GM23338 (cell line): ENCODE data around the gene RAI14. TPM values are rescaled to one million over a fixed set of nuclear protein-coding genes. Genes with fewer than 3 reads are reported as not detected.

Source experiments
- ATAC-seq: fragments of 200-7000 bp; cut with Tn5 transposase; 3 replicates; pipeline ENCODE4 v1.9.1; 2020
- DNase-seq: peaks from one replicate; pipeline ENCODE4 v3.0.0-alpha.2; 2015; ENCODE audit warnings: low spot score
- H2AFZ ChIP-seq: fragments of 200-600 bp; sonication (generic); 2 replicates; pipeline ENCODE4 v1.8.0; 2016; ENCODE audit warnings: antibody characterized with exemption, mild to moderate bottlenecking, moderate library complexity
- H3F3A ChIP-seq: fragments of 200-600 bp; sonication (generic); replicated peaks from 2 replicates; pipeline ENCODE4 v1.8.0; 2017; ENCODE audit warnings: antibody characterized with exemption, mixed run types, low read depth
- H3K27ac ChIP-seq: fragments of 200-600 bp; sonication (generic); 2 replicates; pipeline ENCODE4 v1.6.1; 2016; ENCODE audit warnings: low read depth
- H3K27me3 ChIP-seq: fragments of 200-600 bp; sonication (generic); 2 replicates; pipeline ENCODE4 v1.8.0; 2016; ENCODE audit warnings: mild to moderate bottlenecking, mixed run types, moderate library complexity; ENCODE audit not compliant: insufficient read depth
- H3K36me3 ChIP-seq: fragments of 200-600 bp; sonication (generic); 2 replicates; pipeline ENCODE4 v1.8.0; 2016; ENCODE audit warnings: mild to moderate bottlenecking; ENCODE audit not compliant: insufficient read depth
- H3K4me1 ChIP-seq: fragments of 200-600 bp; sonication (generic); 2 replicates; pipeline ENCODE4 v1.8.0; 2016; ENCODE audit warnings: mild to moderate bottlenecking, moderate library complexity; ENCODE audit not compliant: insufficient read depth
- H3K4me2 ChIP-seq: fragments of 200-600 bp; sonication (generic); 2 replicates; pipeline ENCODE4 v1.7.1; 2017; ENCODE audit warnings: mixed run types
- H3K4me3 ChIP-seq: fragments of 200-600 bp; sonication (generic); 2 replicates; pipeline ENCODE4 v1.6.1; 2016; ENCODE audit warnings: mixed run types
- H3K79me2 ChIP-seq: fragments of 200-600 bp; sonication (generic); replicated peaks from 2 replicates; pipeline ENCODE4 v1.8.0; 2017; ENCODE audit warnings: mild to moderate bottlenecking; ENCODE audit not compliant: insufficient read depth
- H3K9me2 ChIP-seq: fragments of 200-600 bp; sonication (generic); 2 replicates; pipeline ENCODE4 v1.8.0; 2017; ENCODE audit not compliant: insufficient read depth
- H4K20me1 ChIP-seq: fragments of 200-600 bp; sonication (generic); replicated peaks from 2 replicates; pipeline ENCODE4 v1.8.0; 2017; ENCODE audit warnings: mild to moderate bottlenecking; ENCODE audit not compliant: insufficient read depth
- H3K27ac Mint-ChIP-seq: 2 replicates; pipeline ENCODE4 v1.8.0; 2020; ENCODE audit warnings: inconsistent platforms, mild to moderate bottlenecking, moderate library complexity, mixed read lengths
- H3K27me3 Mint-ChIP-seq: 3 replicates; pipeline ENCODE4 v1.8.0; 2022; ENCODE audit warnings: low read depth, mild to moderate bottlenecking, moderate library complexity, mixed read lengths, inconsistent platforms; ENCODE audit not compliant: insufficient read depth, poor library complexity
- H3K36me3 Mint-ChIP-seq: 3 replicates; pipeline ENCODE4 v1.8.0; 2021; ENCODE audit warnings: low read depth, mild to moderate bottlenecking, inconsistent platforms, moderate library complexity, mixed read lengths
- H3K4me1 Mint-ChIP-seq: 3 replicates; pipeline ENCODE4 v1.8.0; 2020; ENCODE audit warnings: mild to moderate bottlenecking, inconsistent platforms, mixed read lengths
- H3K4me3 Mint-ChIP-seq: 3 replicates; pipeline ENCODE4 v1.8.0; 2021; ENCODE audit warnings: moderate library complexity, mild to moderate bottlenecking, inconsistent platforms, mixed read lengths
- H3K9me3 Mint-ChIP-seq: 3 replicates; pipeline ENCODE4 v1.8.0; 2020; ENCODE audit warnings: moderate library complexity, mild to moderate bottlenecking, inconsistent platforms, mixed read lengths
- CREB1 ChIP-seq: fragments of 250-450 bp; sonication (Bioruptor Pico); IDR thresholded peaks from 2 replicates; pipeline ENCODE4 v1.5.0; 2020; ENCODE audit warnings: low read depth, mild to moderate bottlenecking, moderate library complexity
- ETS1 ChIP-seq: IDR thresholded peaks from 2 replicates; pipeline ENCODE4 v1.6.1; 2016; ENCODE audit warnings: antibody characterized with exemption
- EZH2 ChIP-seq: fragments of 200-600 bp; sonication (generic); IDR thresholded peaks from one replicate; pipeline ENCODE4 v1.8.0; 2017; ENCODE audit warnings: antibody characterized with exemption, mild to moderate bottlenecking, low read depth; ENCODE audit not compliant: unreplicated experiment
- EZH2phosphoT487 ChIP-seq: fragments of 200-600 bp; sonication (generic); IDR thresholded peaks from one replicate; pipeline ENCODE4 v1.8.1; 2018; ENCODE audit warnings: antibody characterized with exemption; ENCODE audit not compliant: unreplicated experiment
- JUNB ChIP-seq: IDR thresholded peaks from one replicate; pipeline ENCODE4 v1.6.1; 2016; ENCODE audit warnings: antibody characterized with exemption; ENCODE audit not compliant: unreplicated experiment
- POLR2AphosphoS5 ChIP-seq: IDR thresholded peaks from 2 replicates; pipeline ENCODE4 v1.6.1; 2016; ENCODE audit warnings: antibody characterized with exemption, low read depth
- REST ChIP-seq: IDR thresholded peaks from one replicate; pipeline ENCODE4 v1.6.1; 2018; ENCODE audit warnings: antibody characterized with exemption; ENCODE audit not compliant: unreplicated experiment
- STAT1 ChIP-seq: IDR thresholded peaks from one replicate; pipeline ENCODE4 v1.6.1; 2016; ENCODE audit warnings: antibody characterized with exemption; ENCODE audit not compliant: unreplicated experiment
- ZNF114 ChIP-seq: fragments of 250-450 bp; sonication (Bioruptor Pico); IDR thresholded peaks from 2 replicates; pipeline ENCODE4 v1.5.0; 2020; ENCODE audit warnings: mild to moderate bottlenecking, moderate library complexity
- ZNF331 ChIP-seq: fragments of 250-450 bp; sonication (Bioruptor Pico); IDR thresholded peaks from 2 replicates; pipeline ENCODE4 v1.5.0; 2020; ENCODE audit warnings: low read depth, mild to moderate bottlenecking, moderate library complexity
- polyA plus RNA-seq: library from polyadenylated mRNA; unstranded; fragments of >200 nt; fragmentation: Nextera tagmentation; extraction: Ambion mirVana; gene quantifications from 2 replicates; pipeline ENCODE4 v1.2.1, GENCODE V29; 2016
- total RNA-seq: library from RNA; depleted of rRNA; stranded (reverse); fragments of >200 nt; shearing (Covaris generic); gene quantifications from 2 replicates; pipeline ENCODE4 v1.2.3, GENCODE V29; 2014
- TF ChIP-seq, protein P1 (sequence below): fragments of 250-450 bp; sonication (Bioruptor Pico); IDR thresholded peaks from 2 replicates; pipeline ENCODE4 v1.5.0; 2020; ENCODE audit warnings: mild to moderate bottlenecking, moderate library complexity
- TF ChIP-seq, protein P2 (sequence below), 2 experiments: fragments of 200-600 bp in 1 of 2; sonication (generic) in 1 of 2; conservative IDR thresholded peaks; 2 replicates each; pipeline versions ENCODE4 v1.5.1 to v1.6.1; 2016 to 2017; ENCODE audit warnings: antibody characterized with exemption in 2 of 2, low read depth in 2 of 2, mild to moderate bottlenecking in 2 of 2, moderate library complexity in 1 of 2

The RAI14 gene
- total and polyA plus RNA-seq, 2 experiments from 2014 or later: 58.8 to 95.8 TPM

DNA sequence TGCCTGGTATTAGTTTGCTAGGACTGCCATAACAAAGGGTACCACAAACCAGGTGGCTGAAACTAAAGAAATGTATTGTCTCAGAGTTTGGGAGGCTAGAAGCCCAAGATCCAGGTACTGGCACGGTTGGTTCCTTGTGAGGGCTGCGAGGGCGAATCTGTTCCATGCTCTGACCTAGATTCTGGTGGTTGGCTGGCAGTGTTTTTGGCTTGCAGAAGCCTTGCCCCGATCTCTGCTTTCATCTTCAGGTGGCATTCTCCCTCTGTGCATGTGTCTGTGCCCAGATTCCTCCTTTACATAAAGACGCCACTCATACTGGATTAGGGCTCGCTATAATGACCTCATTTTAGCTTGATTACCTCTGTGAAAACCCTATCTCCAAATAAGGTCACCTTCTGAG lies 36.7 kb downstream of the RAI14 start:
- H3K36me3 Mint-ChIP-seq: peaks cover 49% of the 10 kb centered on the region

More for the DNA sequence above, 36.7 kb downstream of the RAI14 start:
- Histone ChIP-seq H3K4me1 (peaks cover 44% of the 10 kb centered on the region), H3K4me2 (no peak overlapping the region), H2AFZ (no peak overlapping the region), H3F3A (peaks cover 6% of the 10 kb centered on the region; the same call in 1 of the 2 replicates), H3K36me3 (0 out of 2 replicates have a peak, but pooled peaks cover 7% of the 10 kb centered on the region), H3K27me3 (no peaks in the 10 kb centered on the region), H3K4me3 (no peak overlapping the region), H3K9me2 (no peaks in the 10 kb centered on the region), H3K79me2 (peaks cover 100% of the 10 kb centered on the region), H4K20me1 (peaks cover 13% of the 10 kb centered on the region), H3K27ac (peak overlapping the region; percentile 64; the same call in 1 of the 2 replicates)
- Mint-ChIP-seq H3K27ac (no peak overlapping the region), H3K27me3 (peaks cover 2% of the 10 kb centered on the region), H3K9me3 (no peaks in the 10 kb centered on the region), H3K4me1 (peaks cover 42% of the 10 kb centered on the region), H3K4me3 (no peak overlapping the region)
- TF ChIP-seq ETS1 (no peak), STAT1 (no peak), REST (no peak), POLR2AphosphoS5 (no peak), ZNF114 (CRISPR knock-in tag) (no peak), CREB1 (CRISPR knock-in tag) (no peak), EZH2 (no peak), EZH2phosphoT487 (no peak), JUNB (no peak), ZNF331 (no peak)
- TF ChIP-seq, protein P1, sequence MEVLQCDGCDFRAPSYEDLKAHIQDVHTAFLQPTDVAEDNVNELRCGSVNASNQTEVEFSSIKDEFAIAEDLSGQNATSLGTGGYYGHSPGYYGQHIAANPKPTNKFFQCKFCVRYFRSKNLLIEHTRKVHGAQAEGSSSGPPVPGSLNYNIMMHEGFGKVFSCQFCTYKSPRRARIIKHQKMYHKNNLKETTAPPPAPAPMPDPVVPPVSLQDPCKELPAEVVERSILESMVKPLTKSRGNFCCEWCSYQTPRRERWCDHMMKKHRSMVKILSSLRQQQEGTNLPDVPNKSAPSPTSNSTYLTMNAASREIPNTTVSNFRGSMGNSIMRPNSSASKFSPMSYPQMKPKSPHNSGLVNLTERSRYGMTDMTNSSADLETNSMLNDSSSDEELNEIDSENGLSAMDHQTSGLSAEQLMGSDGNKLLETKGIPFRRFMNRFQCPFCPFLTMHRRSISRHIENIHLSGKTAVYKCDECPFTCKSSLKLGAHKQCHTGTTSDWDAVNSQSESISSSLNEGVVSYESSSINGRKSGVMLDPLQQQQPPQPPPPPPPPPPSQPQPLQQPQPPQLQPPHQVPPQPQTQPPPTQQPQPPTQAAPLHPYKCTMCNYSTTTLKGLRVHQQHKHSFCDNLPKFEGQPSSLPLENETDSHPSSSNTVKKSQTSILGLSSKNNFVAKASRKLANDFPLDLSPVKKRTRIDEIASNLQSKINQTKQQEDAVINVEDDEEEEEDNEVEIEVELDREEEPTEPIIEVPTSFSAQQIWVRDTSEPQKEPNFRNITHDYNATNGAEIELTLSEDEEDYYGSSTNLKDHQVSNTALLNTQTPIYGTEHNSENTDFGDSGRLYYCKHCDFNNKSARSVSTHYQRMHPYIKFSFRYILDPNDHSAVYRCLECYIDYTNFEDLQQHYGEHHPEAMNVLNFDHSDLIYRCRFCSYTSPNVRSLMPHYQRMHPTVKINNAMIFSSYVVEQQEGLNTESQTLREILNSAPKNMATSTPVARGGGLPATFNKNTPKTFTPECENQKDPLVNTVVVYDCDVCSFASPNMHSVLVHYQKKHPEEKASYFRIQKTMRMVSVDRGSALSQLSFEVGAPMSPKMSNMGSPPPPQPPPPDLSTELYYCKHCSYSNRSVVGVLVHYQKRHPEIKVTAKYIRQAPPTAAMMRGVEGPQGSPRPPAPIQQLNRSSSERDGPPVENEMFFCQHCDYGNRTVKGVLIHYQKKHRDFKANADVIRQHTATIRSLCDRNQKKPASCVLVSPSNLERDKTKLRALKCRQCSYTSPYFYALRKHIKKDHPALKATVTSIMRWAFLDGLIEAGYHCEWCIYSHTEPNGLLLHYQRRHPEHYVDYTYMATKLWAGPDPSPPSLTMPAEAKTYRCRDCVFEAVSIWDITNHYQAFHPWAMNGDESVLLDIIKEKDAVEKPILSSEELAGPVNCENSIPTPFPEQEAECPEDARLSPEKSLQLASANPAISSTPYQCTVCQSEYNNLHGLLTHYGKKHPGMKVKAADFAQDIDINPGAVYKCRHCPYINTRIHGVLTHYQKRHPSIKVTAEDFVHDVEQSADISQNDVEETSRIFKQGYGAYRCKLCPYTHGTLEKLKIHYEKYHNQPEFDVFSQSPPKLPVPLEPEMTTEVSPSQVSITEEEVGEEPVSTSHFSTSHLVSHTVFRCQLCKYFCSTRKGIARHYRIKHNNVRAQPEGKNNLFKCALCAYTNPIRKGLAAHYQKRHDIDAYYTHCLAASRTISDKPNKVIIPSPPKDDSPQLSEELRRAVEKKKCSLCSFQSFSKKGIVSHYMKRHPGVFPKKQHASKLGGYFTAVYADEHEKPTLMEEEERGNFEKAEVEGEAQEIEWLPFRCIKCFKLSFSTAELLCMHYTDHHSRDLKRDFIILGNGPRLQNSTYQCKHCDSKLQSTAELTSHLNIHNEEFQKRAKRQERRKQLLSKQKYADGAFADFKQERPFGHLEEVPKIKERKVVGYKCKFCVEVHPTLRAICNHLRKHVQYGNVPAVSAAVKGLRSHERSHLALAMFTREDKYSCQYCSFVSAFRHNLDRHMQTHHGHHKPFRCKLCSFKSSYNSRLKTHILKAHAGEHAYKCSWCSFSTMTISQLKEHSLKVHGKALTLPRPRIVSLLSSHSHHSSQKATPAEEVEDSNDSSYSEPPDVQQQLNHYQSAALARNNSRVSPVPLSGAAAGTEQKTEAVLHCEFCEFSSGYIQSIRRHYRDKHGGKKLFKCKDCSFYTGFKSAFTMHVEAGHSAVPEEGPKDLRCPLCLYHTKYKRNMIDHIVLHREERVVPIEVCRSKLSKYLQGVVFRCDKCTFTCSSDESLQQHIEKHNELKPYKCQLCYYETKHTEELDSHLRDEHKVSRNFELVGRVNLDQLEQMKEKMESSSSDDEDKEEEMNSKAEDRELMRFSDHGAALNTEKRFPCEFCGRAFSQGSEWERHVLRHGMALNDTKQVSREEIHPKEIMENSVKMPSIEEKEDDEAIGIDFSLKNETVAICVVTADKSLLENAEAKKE (CRISPR knock-in tag): no peak
- TF ChIP-seq, protein P2, sequence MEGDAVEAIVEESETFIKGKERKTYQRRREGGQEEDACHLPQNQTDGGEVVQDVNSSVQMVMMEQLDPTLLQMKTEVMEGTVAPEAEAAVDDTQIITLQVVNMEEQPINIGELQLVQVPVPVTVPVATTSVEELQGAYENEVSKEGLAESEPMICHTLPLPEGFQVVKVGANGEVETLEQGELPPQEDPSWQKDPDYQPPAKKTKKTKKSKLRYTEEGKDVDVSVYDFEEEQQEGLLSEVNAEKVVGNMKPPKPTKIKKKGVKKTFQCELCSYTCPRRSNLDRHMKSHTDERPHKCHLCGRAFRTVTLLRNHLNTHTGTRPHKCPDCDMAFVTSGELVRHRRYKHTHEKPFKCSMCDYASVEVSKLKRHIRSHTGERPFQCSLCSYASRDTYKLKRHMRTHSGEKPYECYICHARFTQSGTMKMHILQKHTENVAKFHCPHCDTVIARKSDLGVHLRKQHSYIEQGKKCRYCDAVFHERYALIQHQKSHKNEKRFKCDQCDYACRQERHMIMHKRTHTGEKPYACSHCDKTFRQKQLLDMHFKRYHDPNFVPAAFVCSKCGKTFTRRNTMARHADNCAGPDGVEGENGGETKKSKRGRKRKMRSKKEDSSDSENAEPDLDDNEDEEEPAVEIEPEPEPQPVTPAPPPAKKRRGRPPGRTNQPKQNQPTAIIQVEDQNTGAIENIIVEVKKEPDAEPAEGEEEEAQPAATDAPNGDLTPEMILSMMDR (conservative IDR thresholded peaks at IDR 0.05; ENCODE audit: low read depth in 2 of 2): no peak
- DNase-seq: no peak
- no peak for ATAC-seq
